IPS-18a (cell line): ENCODE data around the gene ATP5PO.

Source experiments
- H3K27ac ChIP-seq: one replicate; pipeline ENCODE4 v1.5.1; 2013; ENCODE audit warnings: low read length
- H3K27me3 ChIP-seq: one replicate; pipeline ENCODE4 v1.6.1; 2013; ENCODE audit warnings: mild to moderate bottlenecking, low read length; ENCODE audit not compliant: control insufficient read depth, insufficient read depth
- H3K36me3 ChIP-seq: one replicate; pipeline ENCODE4 v1.6.1; 2013; ENCODE audit warnings: low read depth, low read length; ENCODE audit not compliant: control insufficient read depth
- H3K4me1 ChIP-seq: one replicate; pipeline ENCODE4 v1.6.1; 2013; ENCODE audit warnings: low read depth, low read length; ENCODE audit not compliant: control insufficient read depth
- H3K4me3 ChIP-seq: one replicate; pipeline ENCODE4 v1.5.1; 2013; ENCODE audit warnings: low read length
- H3K9ac ChIP-seq: one replicate; pipeline ENCODE4 v1.6.1; 2013; ENCODE audit warnings: mild to moderate bottlenecking, low read length, moderate library complexity
- H3K9me3 ChIP-seq: one replicate; pipeline ENCODE4 v1.6.1; 2013; ENCODE audit warnings: low read depth, low read length; ENCODE audit not compliant: control insufficient read depth

The ATP5PO gene

GRCh38 chr21:33861125-33861524 lies 54.5 kb downstream of the ATP5PO start:
- H3K27ac ChIP-seq: no peak overlapping the region
- H3K4me3 ChIP-seq: no peak overlapping the region
- peaks cover 16% of the 10 kb centered on the region for H3K4me1 ChIP-seq
- no peaks in the 10 kb centered on the region for H3K27me3 ChIP-seq
- no peaks in the 10 kb centered on the region for H3K9me3 ChIP-seq
- no peaks in the 10 kb centered on the region for H3K36me3 ChIP-seq
- H3K9ac ChIP-seq: no peak overlapping the region

GRCh38 chr21:33860332-33860879 lies 55.2 kb downstream of the ATP5PO start:
- Histone ChIP-seq H3K9ac (no peak overlapping the region), H3K4me1 (peaks cover 16% of the 10 kb centered on the region), H3K4me3 (no peak overlapping the region), H3K36me3 (no peaks in the 10 kb centered on the region), H3K27ac (no peak overlapping the region), H3K9me3 (no peaks in the 10 kb centered on the region), H3K27me3 (no peaks in the 10 kb centered on the region)

- H3K36me3 ChIP-seq: no peaks in the 10 kb centered on the region
- no peak overlapping the region for H3K9ac ChIP-seq
- no peak overlapping the region for H3K27ac ChIP-seq
- H3K27me3 ChIP-seq: no peaks in the 10 kb centered on the region
- H3K9me3 ChIP-seq: no peaks in the 10 kb centered on the region
- H3K4me1 ChIP-seq: peaks cover 16% of the 10 kb centered on the region
- H3K4me3 ChIP-seq: no peak overlapping the region
These were observed 56.1 kb downstream of the ATP5PO start for GRCh38 chr21:33859373-33860102.

- Histone ChIP-seq H3K36me3 (no peaks in the 10 kb centered on the region), H3K9me3 (no peaks in the 10 kb centered on the region), H3K4me3 (no peak overlapping the region), H3K27me3 (no peaks in the 10 kb centered on the region), H3K27ac (no peak overlapping the region), H3K9ac (no peak overlapping the region), H3K4me1 (peaks cover 16% of the 10 kb centered on the region)
These were observed 56.8 kb downstream of the ATP5PO start for GRCh38 chr21:33858667-33859372.

GRCh38 chr21:33857846-33858666 lies 57.5 kb downstream of the ATP5PO start:
- Histone ChIP-seq H3K4me3 (no peak overlapping the region), H3K36me3 (no peaks in the 10 kb centered on the region), H3K27ac (no peak overlapping the region), H3K27me3 (no peaks in the 10 kb centered on the region), H3K9ac (no peak overlapping the region), H3K4me1 (peaks cover 16% of the 10 kb centered on the region), H3K9me3 (no peaks in the 10 kb centered on the region)

GRCh38 chr21:33856893-33857527 lies 58.6 kb downstream of the ATP5PO start:
- no peaks in the 10 kb centered on the region for H3K27me3 ChIP-seq
- H3K9me3 ChIP-seq: no peaks in the 10 kb centered on the region
- H3K9ac ChIP-seq: no peak overlapping the region
- H3K27ac ChIP-seq: no peak overlapping the region
- peaks cover 16% of the 10 kb centered on the region for H3K4me1 ChIP-seq
- H3K36me3 ChIP-seq: no peaks in the 10 kb centered on the region
- no peak overlapping the region for H3K4me3 ChIP-seq

GRCh38 chr21:33855190-33855589 lies 60.4 kb downstream of the ATP5PO start:
- H3K9ac ChIP-seq: no peak overlapping the region
- H3K4me3 ChIP-seq: no peak overlapping the region
- no peaks in the 10 kb centered on the region for H3K27me3 ChIP-seq
- no peaks in the 10 kb centered on the region for H3K36me3 ChIP-seq
- H3K9me3 ChIP-seq: no peaks in the 10 kb centered on the region
- no peak overlapping the region for H3K27ac ChIP-seq
- peaks cover 16% of the 10 kb centered on the region for H3K4me1 ChIP-seq

- Histone ChIP-seq H3K27me3 (no peaks in the 10 kb centered on the region), H3K27ac (no peak overlapping the region), H3K4me3 (no peak overlapping the region), H3K9ac (no peak overlapping the region), H3K4me1 (peaks cover 16% of the 10 kb centered on the region), H3K36me3 (no peaks in the 10 kb centered on the region), H3K9me3 (no peaks in the 10 kb centered on the region)
These were observed 61.0 kb downstream of the ATP5PO start for GRCh38 chr21:33854604-33855003.
